IMR-90 (cell line): Measurements from ENCODE around the gene EIF1. TPM values are rescaled to one million over a fixed set of nuclear protein-coding genes. Genes with fewer than 3 reads are reported as not detected.

Experiments used
- ATAC-seq: fragments of 200-7000 bp; cut with Tn5 transposase; 2 replicates; pipeline ENCODE4 v1.9.1; 2020; ENCODE audit warnings: low read depth, mild to moderate bottlenecking, moderate library complexity
- BruUV-seq: library from RNA; stranded (reverse); fragments of 400-500 nt; replicated peaks from 2 replicates; lab custom pipeline; 2021; lab: Mats Ljungman, UMichigan
- CTCF ChIA-PET: fragments of 300-600 bp; formaldehyde crosslinking; extraction: SDS; loops from one replicate; lab custom pipeline; 2021; ENCODE audit warnings: antibody characterized with exemption; lab: Yijun Ruan, JAX
- POLR2A ChIA-PET: fragments of 300-600 bp; sonication (Branson Sonifier 250); formaldehyde crosslinking; loops from one replicate; lab custom pipeline; 2022; ENCODE audit warnings: antibody characterized with exemption; ENCODE audit not compliant: unreplicated experiment; lab: Charles Lee
- DNase-seq: peaks from one replicate; pipeline ENCODE4 v3.0.0; 2013
- H2AFZ ChIP-seq: replicated peaks from 2 replicates; pipeline ENCODE3; 2013; ENCODE audit warnings: low read length, mild to moderate bottlenecking; ENCODE audit not compliant: poor library complexity
- H2AK5ac ChIP-seq: 2 replicates; pipeline ENCODE4 v1.6.1; 2013; ENCODE audit warnings: low read depth, low read length, inconsistent platforms
- H2AK9ac ChIP-seq: replicated peaks from 2 replicates; pipeline ENCODE3; 2013; ENCODE audit warnings: mild to moderate bottlenecking, low read depth, low read length, moderate library complexity; ENCODE audit not compliant: poor library complexity
- H2BK120ac ChIP-seq: 2 replicates; pipeline ENCODE4 v1.6.1; 2013; ENCODE audit warnings: low read depth, low read length, inconsistent platforms
- H2BK15ac ChIP-seq: 3 replicates; pipeline ENCODE4 v1.6.1; 2013; ENCODE audit warnings: low read depth, low read length, inconsistent platforms
- H2BK20ac ChIP-seq: 2 replicates; pipeline ENCODE4 v1.6.1; 2013; ENCODE audit warnings: low read depth, mild to moderate bottlenecking, inconsistent platforms, low read length, moderate library complexity
- H2BK5ac ChIP-seq: 2 replicates; pipeline ENCODE4 v1.6.1; 2013; ENCODE audit warnings: mild to moderate bottlenecking, low read depth, low read length, inconsistent platforms; ENCODE audit not compliant: poor library complexity, severe bottlenecking
- H3K14ac ChIP-seq: replicated peaks from 2 replicates; pipeline ENCODE4 v1.6.1; 2013; ENCODE audit warnings: low read depth, low read length, inconsistent platforms
- H3K18ac ChIP-seq: 2 replicates; pipeline ENCODE4 v1.6.1; 2013; ENCODE audit warnings: low read depth, low read length, control low read depth
- H3K23ac ChIP-seq: 2 replicates; pipeline ENCODE4 v1.6.1; 2013; ENCODE audit warnings: low read depth, low read length, inconsistent platforms
- H3K27ac ChIP-seq: 2 replicates; pipeline ENCODE4 v1.5.1; 2013; ENCODE audit warnings: mild to moderate bottlenecking, control low read depth, low read length; ENCODE audit not compliant: insufficient read depth
- H3K27me3 ChIP-seq: 2 replicates; pipeline ENCODE4 v1.6.1; 2013; ENCODE audit warnings: low read length; ENCODE audit not compliant: control insufficient read depth, insufficient read depth
- H3K36me3 ChIP-seq: 2 replicates; pipeline ENCODE4 v1.6.1; 2013; ENCODE audit warnings: low read length, mixed read lengths; ENCODE audit not compliant: control insufficient read depth, insufficient read depth
- H3K4ac ChIP-seq: 2 replicates; pipeline ENCODE4 v1.6.1; 2013; ENCODE audit warnings: low read depth, low read length, inconsistent platforms
- H3K4me1 ChIP-seq: 2 replicates; pipeline ENCODE4 v1.6.1; 2013; ENCODE audit warnings: low read length, mixed read lengths; ENCODE audit not compliant: control insufficient read depth, insufficient read depth
- H3K4me2 ChIP-seq: 2 replicates; pipeline ENCODE4 v1.6.1; 2013; ENCODE audit warnings: low read depth, mild to moderate bottlenecking, control low read depth, low read length, moderate library complexity
- H3K4me3 ChIP-seq: 2 replicates; pipeline ENCODE4 v1.5.1; 2013; ENCODE audit warnings: low read depth, mild to moderate bottlenecking, control low read depth, low read length, moderate library complexity; ENCODE audit not compliant: insufficient read depth
- H3K56ac ChIP-seq: 2 replicates; pipeline ENCODE4 v1.6.1; 2013; ENCODE audit warnings: low read length, inconsistent platforms; ENCODE audit not compliant: insufficient read depth; ENCODE audit errors: extremely low read depth
- H3K79me1 ChIP-seq, 2 experiments: 2 replicates each; pipeline ENCODE4 v1.6.1; 2013; ENCODE audit warnings: low read length in 2 of 2, inconsistent platforms in 1 of 2, low read depth in 1 of 2
- H3K9ac ChIP-seq: 2 replicates; pipeline ENCODE4 v1.6.1; 2013; ENCODE audit warnings: low read depth, low read length, control low read depth
- H3K9me1 ChIP-seq: 2 replicates; pipeline ENCODE4 v1.6.1; 2013; ENCODE audit warnings: low read length, inconsistent platforms; ENCODE audit not compliant: insufficient read depth
- H3K9me3 ChIP-seq: 2 replicates; pipeline ENCODE4 v1.6.1; 2013; ENCODE audit warnings: low read length; ENCODE audit not compliant: control insufficient read depth, insufficient read depth
- H4K20me1 ChIP-seq: 2 replicates; pipeline ENCODE4 v1.6.1; 2013; ENCODE audit warnings: low read length, inconsistent platforms; ENCODE audit not compliant: insufficient read depth
- H4K5ac ChIP-seq: 2 replicates; pipeline ENCODE4 v1.6.1; 2013; ENCODE audit warnings: mild to moderate bottlenecking, low read depth, low read length, control low read depth
- H4K8ac ChIP-seq, 2 experiments: 2 replicates each; pipeline ENCODE4 v1.6.1; 2013; ENCODE audit warnings: low read depth in 2 of 2, low read length in 2 of 2, control low read depth in 1 of 2, inconsistent platforms in 1 of 2
- H4K91ac ChIP-seq: 2 replicates; pipeline ENCODE4 v1.6.1; 2013; ENCODE audit warnings: low read depth, low read length, inconsistent platforms; ENCODE audit not compliant: insufficient read depth
- FOS ChIP-seq: fragments of 150-350 bp; IDR thresholded peaks from 2 replicates; pipeline ENCODE4 v1.6.1; 2016; ENCODE audit warnings: low read depth, low read length
- NFE2L2 ChIP-seq: fragments of 150-350 bp; IDR thresholded peaks from 2 replicates; pipeline ENCODE4 v1.6.1; 2016; ENCODE audit warnings: low read depth, mild to moderate bottlenecking, low read length
- WGBS, 2 experiments: methylation state at CpG; one replicate each; pipeline versions ENCODE4 v1.1.5 to v1.1.7; 2013; ENCODE audit warnings: missing lambda C conversion rate in 2 of 2; ENCODE audit not compliant: insufficient read length in 1 of 2; ENCODE audit errors: extremely low coverage in 2 of 2; 5-methylcytosine and 5-hydroxymethylcytosine counted together
- dilution Hi-C: fragments of 300-500 bp; cut with HindIII; formaldehyde crosslinking; loops from one replicate; pipeline ENCODE4 v1.14.3; 2018; ENCODE audit warnings: low sequenced_read_pairs; ENCODE audit not compliant: unreplicated experiment
- in situ Hi-C: fragments of 300-500 bp; cut with MboI; formaldehyde crosslinking; loops from 3 replicates; pipeline ENCODE4 v1.14.3; 2019; ENCODE audit warnings: low sequenced_read_pairs, inconsistent platforms, mixed read lengths
- intact Hi-C: fragments of 100-400 bp; cut with micrococcal nuclease; formaldehyde crosslinking; loops from 2 replicates; pipeline ENCODE4 v1.10.0; 2022
- polyA plus RNA-seq, 3 experiments: library from polyadenylated mRNA; depleted of rRNA; stranded (reverse); fragments of >200 nt; gene quantifications; 2 replicates each; pipeline ENCODE4 v1.2.3, GENCODE V29; 2012; ENCODE audit warnings: low replicate concordance in 1 of 3
- total RNA-seq: library from RNA; depleted of rRNA; stranded (reverse); fragments of >200 nt; gene quantifications from 2 replicates; pipeline ENCODE4 v1.2.3, GENCODE V29; 2012

EIF1 gene
- total and polyA plus RNA-seq, 2 of the 4 experiments (the other 2 are of a cell fraction), result 89.4 to 381 TPM

DNA sequence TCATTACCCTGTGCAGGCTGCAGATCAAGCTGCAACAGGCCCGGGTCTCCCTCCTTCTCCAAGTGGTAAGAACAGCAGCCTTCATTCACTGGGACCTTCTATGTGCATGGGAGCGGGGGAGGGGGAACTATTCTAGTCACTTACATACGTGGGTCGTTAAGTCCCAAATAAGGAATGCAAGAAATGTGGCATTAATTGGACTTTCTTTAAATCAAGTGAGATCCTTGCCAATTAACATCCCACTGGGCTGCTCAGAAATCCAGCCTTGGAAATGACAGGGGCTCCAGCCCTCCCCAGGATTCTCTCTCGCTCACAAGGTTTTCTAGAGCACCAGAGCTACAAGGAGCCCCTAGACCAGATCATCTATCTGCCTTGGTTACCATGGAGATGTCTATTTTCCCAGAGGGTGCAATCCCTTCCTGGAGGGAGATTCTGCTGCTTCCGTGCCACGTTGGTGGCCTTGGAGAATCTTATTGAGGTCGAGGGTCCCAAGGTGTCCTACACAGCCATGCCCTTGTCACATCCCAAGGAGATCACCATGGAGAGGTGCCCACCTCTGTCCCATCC is 5.2 kb upstream of the EIF1 start:
- no peaks in the 10 kb centered on the region for H3K36me3 ChIP-seq
- ATAC-seq (no peak), DNase-seq (no peak)
- H2BK5ac ChIP-seq, result no peak overlapping the region
- BruUV-seq, result no TSS peak
- no peak overlapping the region for H2BK15ac ChIP-seq
- intact Hi-C loops (no loop called here), in situ Hi-C loops (no loop called here), dilution Hi-C loops (no loop called here)
- no peak overlapping the region for H3K23ac ChIP-seq
- no peak overlapping the region for H3K4me3 ChIP-seq
- H2BK20ac ChIP-seq, result no peak overlapping the region
- H4K5ac ChIP-seq, result no peak overlapping the region
- no CpG with 5 or more reads among the region's 8 CpGs for WGBS, 2 experiments
- H4K91ac ChIP-seq, result no peak overlapping the region
- CTCF ChIA-PET, result no interaction called here
- H3K9ac ChIP-seq, result no peak overlapping the region
- POLR2A ChIA-PET, result no interaction called here
- no peak overlapping the region for H2AFZ ChIP-seq
- H3K9me1 ChIP-seq, result no peaks in the 10 kb centered on the region
- H3K27me3 ChIP-seq, result peaks cover 7% of the 10 kb centered on the region
- H3K4ac ChIP-seq, result no peak overlapping the region
- H2BK120ac ChIP-seq, result no peak overlapping the region
- H3K18ac ChIP-seq, result no peak overlapping the region
- no peaks in the 10 kb centered on the region for H3K9me3 ChIP-seq
- no peak overlapping the region for H3K4me2 ChIP-seq
- H3K56ac ChIP-seq, result no peak overlapping the region
- H2AK9ac ChIP-seq, result no peak overlapping the region
- H3K14ac ChIP-seq, result no peak overlapping the region
- no peak overlapping the region for H4K8ac ChIP-seq
- H3K4me1 ChIP-seq, result peaks cover 5% of the 10 kb centered on the region
- peaks cover 2 to 6% of the 10 kb centered on the region in 2 experiments; a peak in 2 of 4 replicates for H3K79me1 ChIP-seq
- no peak for TF ChIP-seq FOS
- no peak for TF ChIP-seq NFE2L2
- no peak overlapping the region for H3K27ac ChIP-seq
- H2AK5ac ChIP-seq, result no peak overlapping the region
- no peaks in the 10 kb centered on the region for H4K20me1 ChIP-seq
